Stimulated activated CD4-positive, alpha-beta T cell treated with anti-CD3 and anti-CD28 coated beads, TNF-alpha, amount 100 ng/mL, for 1 hour (primary cell): ENCODE data around the gene ATXN7L2.

Experiments used
- DNase-seq, 3 donors: peaks; one replicate each; pipeline ENCODE4 v3.0.0-alpha.2; 2020; ENCODE audit warnings: low read depth in 3 of 3, low spot score in 1 of 3

The ATXN7L2 gene

DNA sequence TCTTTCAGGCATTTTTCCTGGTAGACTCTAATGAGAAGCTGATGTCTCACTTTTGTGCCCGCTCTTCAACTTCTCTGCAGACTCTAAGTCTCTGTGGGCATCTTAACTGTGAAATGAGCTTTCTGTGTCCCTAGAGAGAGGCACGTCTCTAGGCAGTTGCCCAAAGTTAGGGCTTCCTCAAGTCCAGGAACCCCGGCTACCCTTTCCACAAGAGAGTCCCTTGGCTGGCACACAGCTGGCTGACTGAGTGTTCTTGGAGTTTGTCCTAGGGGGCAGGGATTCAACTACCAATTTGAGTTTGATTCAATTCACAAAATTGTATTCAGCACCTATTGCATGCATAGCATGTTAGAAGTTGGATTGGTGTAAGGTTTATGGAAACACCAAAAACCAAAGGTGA, 57.4 kb downstream of the ATXN7L2 start:
- no peak for DNase-seq
